ENCODE data around the gene LIFR.

Gene LIFR

DNA sequence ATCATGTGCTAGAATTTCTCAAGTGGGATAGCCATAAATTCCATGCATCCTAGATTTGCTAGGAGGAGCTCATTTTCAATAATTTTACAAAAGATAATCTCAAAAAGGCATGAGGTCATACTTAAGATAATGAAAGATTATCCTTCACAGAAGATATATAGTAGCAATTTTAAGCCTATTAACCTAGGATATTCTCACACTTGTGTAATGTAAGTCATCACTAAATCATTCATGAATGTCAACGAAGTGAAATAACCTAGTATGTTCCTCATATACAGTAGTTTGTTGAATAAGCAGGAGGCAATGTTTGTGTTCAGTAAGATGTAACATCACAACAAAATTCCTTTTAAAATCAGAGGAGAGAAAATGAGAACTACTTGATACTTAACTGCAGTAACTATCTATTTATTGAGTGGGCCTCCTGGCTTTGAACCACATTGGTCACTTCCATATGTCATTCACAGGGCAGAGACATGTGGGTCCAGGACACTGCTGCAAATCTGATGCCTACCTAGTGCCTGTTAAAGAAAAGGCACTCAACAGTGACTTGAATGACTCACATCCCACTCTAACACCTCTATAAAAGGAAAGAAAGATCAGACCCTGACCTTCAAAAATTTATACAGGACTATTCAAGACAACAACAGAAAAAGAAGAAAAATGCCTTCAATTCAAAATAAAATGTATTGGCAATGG lies 8.2 kb downstream of the LIFR start:
- DNase-seq (ENCODE audit: low read depth, low spot score): no peak
- CTCF ChIA-PET: interaction anchor here (5.9 kb wide), 1 partner anchor 106 kb away, joined by 87 read pairs; no protein-coding TSS in a partner anchor
- H3K4me3 ChIP-seq (ENCODE audit: low read depth, low read length): no peak overlapping the region
- POLR2A ChIA-PET: no interaction called here
- TF ChIP-seq, protein P1, sequence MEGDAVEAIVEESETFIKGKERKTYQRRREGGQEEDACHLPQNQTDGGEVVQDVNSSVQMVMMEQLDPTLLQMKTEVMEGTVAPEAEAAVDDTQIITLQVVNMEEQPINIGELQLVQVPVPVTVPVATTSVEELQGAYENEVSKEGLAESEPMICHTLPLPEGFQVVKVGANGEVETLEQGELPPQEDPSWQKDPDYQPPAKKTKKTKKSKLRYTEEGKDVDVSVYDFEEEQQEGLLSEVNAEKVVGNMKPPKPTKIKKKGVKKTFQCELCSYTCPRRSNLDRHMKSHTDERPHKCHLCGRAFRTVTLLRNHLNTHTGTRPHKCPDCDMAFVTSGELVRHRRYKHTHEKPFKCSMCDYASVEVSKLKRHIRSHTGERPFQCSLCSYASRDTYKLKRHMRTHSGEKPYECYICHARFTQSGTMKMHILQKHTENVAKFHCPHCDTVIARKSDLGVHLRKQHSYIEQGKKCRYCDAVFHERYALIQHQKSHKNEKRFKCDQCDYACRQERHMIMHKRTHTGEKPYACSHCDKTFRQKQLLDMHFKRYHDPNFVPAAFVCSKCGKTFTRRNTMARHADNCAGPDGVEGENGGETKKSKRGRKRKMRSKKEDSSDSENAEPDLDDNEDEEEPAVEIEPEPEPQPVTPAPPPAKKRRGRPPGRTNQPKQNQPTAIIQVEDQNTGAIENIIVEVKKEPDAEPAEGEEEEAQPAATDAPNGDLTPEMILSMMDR (IDR thresholded peaks at IDR 0.05; ENCODE audit: insufficient read depth, low read length, missing control alignments): no peak

DNA sequence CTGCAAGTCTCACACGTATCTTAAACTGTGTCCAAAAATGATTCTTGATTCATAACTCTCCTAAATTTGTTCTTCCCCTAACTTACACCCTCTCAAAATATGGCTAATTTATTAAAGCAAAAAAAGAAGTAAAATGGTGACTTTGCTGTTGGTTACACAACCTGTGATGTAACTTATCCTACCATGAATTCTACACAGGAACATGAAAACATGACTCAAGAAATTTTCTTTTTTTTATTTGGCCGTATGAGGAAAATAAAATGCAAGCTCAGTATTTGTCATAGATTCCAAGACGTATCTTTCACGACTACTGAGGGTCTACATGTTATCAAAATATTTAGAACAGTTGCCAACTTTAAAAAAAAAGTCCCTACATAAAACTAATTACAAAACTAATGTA lies 9.2 kb downstream of the LIFR start:
- POLR2A ChIA-PET: no interaction called here
- TF ChIP-seq, protein P1 (IDR thresholded peaks at IDR 0.05; ENCODE audit: insufficient read depth, low read length, missing control alignments): no peak
- no peak overlapping the region for H3K4me3 ChIP-seq (ENCODE audit: low read depth, low read length)
- no peak for DNase-seq (ENCODE audit: low read depth, low spot score)
- CTCF ChIA-PET: interaction anchor here (1.0 to 5.9 kb wide), 3 partner anchors 31 to 261 kb away, joined by 3 to 87 read pairs (median 3); no protein-coding TSS in a partner anchor

- H3K4me3 ChIP-seq (ENCODE audit: low read depth, low read length): no peak overlapping the region
- TF ChIP-seq, protein P1 (IDR thresholded peaks at IDR 0.05; ENCODE audit: insufficient read depth, low read length, missing control alignments): no peak
- no peak for DNase-seq (ENCODE audit: low read depth, low spot score)
- CTCF ChIA-PET: interaction anchor here (1.0 to 5.9 kb wide), 4 partner anchors 31 to 263 kb away, joined by 3 to 87 read pairs (median 4); no protein-coding TSS in a partner anchor
- POLR2A ChIA-PET: no interaction called here
Observed at GRCh38 chr5:38546691-38547146, 9.7 kb downstream of the LIFR start.

DNA sequence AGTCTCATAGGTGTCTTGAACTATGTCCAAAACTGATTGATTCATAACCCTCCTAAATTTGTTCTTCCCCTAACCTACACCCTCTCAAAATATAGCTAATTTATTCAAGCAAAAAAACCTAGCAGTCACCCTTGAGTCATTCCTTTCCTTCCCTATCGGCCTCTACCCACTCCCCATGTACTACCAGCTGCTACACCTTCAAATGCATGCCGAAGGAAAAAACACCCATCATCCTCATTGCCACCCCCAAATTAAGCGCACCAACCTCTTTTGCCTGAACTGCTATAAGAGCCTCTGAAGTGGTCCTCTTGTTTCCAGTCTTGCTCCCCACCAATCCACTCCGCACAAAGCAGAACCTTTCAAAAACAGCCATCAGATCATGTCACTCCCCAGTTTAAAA lies 12.6 kb downstream of the LIFR start:
- no peak overlapping the region for H3K4me3 ChIP-seq (ENCODE audit: low read depth, low read length)
- ChIA-PET CTCF (interaction anchor here (2.2 kb wide), 1 partner anchor 102 kb away, joined by 9 read pairs; no protein-coding TSS in a partner anchor), POLR2A (no interaction called here)
- DNase-seq (ENCODE audit: low read depth, low spot score): no peak
- TF ChIP-seq, protein P1 (IDR thresholded peaks at IDR 0.05; ENCODE audit: insufficient read depth, low read length, missing control alignments): no peak

DNA sequence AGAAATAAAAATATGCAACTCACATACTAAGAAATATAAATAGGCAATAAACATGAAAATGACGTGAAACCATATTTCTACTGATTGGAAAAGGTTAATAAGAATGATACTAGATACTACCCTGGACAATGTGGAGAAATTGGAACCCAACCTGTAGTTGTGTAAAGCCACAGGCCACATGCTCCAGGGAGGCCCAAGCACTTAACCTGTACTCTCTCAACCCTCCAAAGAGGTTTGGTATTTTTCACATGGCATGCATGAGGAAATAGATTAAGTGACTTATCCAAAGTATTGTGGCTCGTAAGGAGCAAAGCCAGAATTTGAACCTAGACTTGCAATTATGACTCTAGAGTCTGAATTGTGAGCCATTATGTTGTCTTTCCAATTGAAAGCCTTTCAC lies 13.4 kb downstream of the LIFR start:
- no peak overlapping the region for H3K4me3 ChIP-seq (ENCODE audit: low read depth, low read length)
- CTCF ChIA-PET: interaction anchor here (1.3 to 2.2 kb wide), 2 partner anchors 101 kb away, joined by 6 to 9 read pairs; no protein-coding TSS in a partner anchor
- POLR2A ChIA-PET: no interaction called here
- DNase-seq (ENCODE audit: low read depth, low spot score): no peak
- TF ChIP-seq, protein P1 (IDR thresholded peaks at IDR 0.05; ENCODE audit: insufficient read depth, low read length, missing control alignments): no peak

GRCh38 chr5:38541174-38541725 lies 15.2 kb downstream of the LIFR start:
- POLR2A ChIA-PET: no interaction called here
- DNase-seq (ENCODE audit: low read depth, low spot score): no peak
- no peak overlapping the region for H3K4me3 ChIP-seq (ENCODE audit: low read depth, low read length)
- TF ChIP-seq, protein P1 (IDR thresholded peaks at IDR 0.05; ENCODE audit: insufficient read depth, low read length, missing control alignments): no peak
- CTCF ChIA-PET: interaction anchor here (0.7 to 3.3 kb wide), 5 partner anchors 9 to 268 kb away, joined by 4 to 21 read pairs (median 11); no protein-coding TSS in a partner anchor
